OCI-LY1 (cell line): Measurements from ENCODE around the gene ARFGEF2.

ENCODE experiments used
- CTCF ChIP-seq: fragments of 200-600 bp; sonication (generic), shearing (Covaris generic); IDR thresholded peaks from 2 replicates; pipeline ENCODE4 v1.5.1; 2017; ENCODE audit warnings: mild to moderate bottlenecking, antibody characterized with exemption, low read length, moderate library complexity, mixed read lengths
- EZH2 ChIP-seq: fragments of 200-600 bp; sonication (generic), shearing (Covaris generic); IDR thresholded peaks from 2 replicates; pipeline ENCODE4 v1.8.0; 2017; ENCODE audit warnings: borderline replicate concordance, mixed run types, mild to moderate bottlenecking, antibody characterized with exemption, low read length, moderate library complexity, mixed read lengths

DNA sequence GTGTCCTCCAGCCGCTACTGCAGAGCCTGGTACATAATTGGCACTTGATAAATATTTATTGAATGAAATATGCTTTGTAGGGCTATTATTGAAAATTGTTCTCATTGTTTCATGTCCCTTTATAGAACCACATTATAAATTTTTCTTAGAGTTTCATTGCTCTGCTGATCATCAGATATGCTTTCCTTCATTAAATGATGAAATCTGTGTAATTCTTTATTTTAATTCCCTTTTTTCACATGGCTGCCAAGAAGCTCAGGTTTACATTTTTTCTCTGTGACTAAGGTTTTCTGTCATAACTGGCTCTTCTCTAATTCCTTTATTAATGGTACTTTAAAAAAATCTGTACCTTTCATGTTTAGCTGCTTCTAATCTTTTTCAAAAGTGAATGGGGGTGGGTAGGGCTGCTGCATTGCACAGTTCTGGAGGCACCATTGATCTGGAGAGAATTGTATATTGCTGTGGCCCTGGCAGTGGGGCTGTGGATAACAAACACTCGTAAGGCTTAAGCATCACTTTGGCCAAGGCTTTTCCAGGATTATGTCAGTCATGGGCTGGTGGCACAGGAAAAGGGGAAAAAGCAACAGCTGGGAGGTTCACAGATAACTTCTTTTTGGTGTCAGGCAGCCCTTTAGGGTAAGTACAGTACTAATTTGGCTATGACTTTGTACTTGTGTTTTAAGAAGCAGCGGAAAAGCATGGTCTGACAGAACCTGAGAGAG is 43.8 kb downstream of the ARFGEF2 start:
- no peak for TF ChIP-seq EZH2
- no peak for TF ChIP-seq CTCF
